Measurements from ENCODE around the gene CIPC.

Gene CIPC

GRCh38 chr14:77158175-77158881 is 60.3 kb downstream of the CIPC start:
- no peak for DNase-seq

- DNase-seq: no peak
These were observed 60.8 kb downstream of the CIPC start for GRCh38 chr14:77158882-77159255.

GRCh38 chr14:77161011-77161410 is 63.0 kb downstream of the CIPC start:
- DNase-seq: no peak
